Gastrocnemius medialis (tissue), 4 donors: Measurements from ENCODE around the gene MT1X. TPM values are rescaled to one million over a fixed set of nuclear protein-coding genes. Genes with fewer than 3 reads are reported as not detected.

ENCODE experiments used
- ATAC-seq, 2 donors: fragments of 150-250 bp; one replicate each; pipeline ENCODE4 v1.9.1; 2016
- DNase-seq, 2 donors: peaks; one replicate each; pipeline ENCODE4 v3.0.0-alpha.2; 2019
- H3K27ac ChIP-seq, 4 donors: fragments of 200-600 bp; sonication (generic); 1 replicate in 1 of 4; 2 replicates in 3 of 4; pipeline ENCODE4 v1.5.1; 2016 to 2018; ENCODE audit warnings: mild to moderate bottlenecking in 2 of 4, moderate library complexity in 1 of 4
- H3K27me3 ChIP-seq, 3 donors: fragments of 200-600 bp; sonication (generic) in 2 of 3; 1 replicate in 1 of 3; 2 replicates in 2 of 3; pipeline versions ENCODE4 v1.5.1 to v1.6.0; 2016 to 2019; ENCODE audit warnings: mild to moderate bottlenecking in 1 of 3, moderate library complexity in 1 of 3
- H3K36me3 ChIP-seq, 2 donors: fragments of 200-600 bp; sonication (generic) in 1 of 2; one replicate each; pipeline ENCODE4 v1.5.1; 2017 to 2018
- H3K4me1 ChIP-seq, 2 donors: fragments of 200-600 bp; sonication (generic) in 1 of 2; one replicate each; pipeline ENCODE4 v1.5.1; 2016 to 2017; ENCODE audit warnings: mild to moderate bottlenecking in 2 of 2
- H3K4me3 ChIP-seq, 4 donors: fragments of 200-600 bp; sonication (generic) in 3 of 4; 1 replicate in 1 of 4; 2 replicates in 3 of 4; pipeline ENCODE4 v1.5.1; 2016 to 2019; ENCODE audit warnings: mild to moderate bottlenecking in 2 of 4
- H3K9me3 ChIP-seq, 3 donors: fragments of 200-600 bp; sonication (generic) in 2 of 3; 1 replicate in 1 of 3; 2 replicates in 2 of 3; pipeline ENCODE4 v1.5.1; 2016 to 2019
- CTCF ChIP-seq, 5 experiments: fragments of 450-650 bp in 3 of 5; fragments of 200-600 bp in 2 of 5; sonication (generic) in 2 of 5; IDR thresholded peaks in 4 of 5; conservative IDR thresholded peaks in 1 of 5; 1 replicate in 4 of 5; 2 replicates in 1 of 5; pipeline ENCODE4 v1.5.1; 2016 to 2019; ENCODE audit warnings: antibody characterized with exemption in 5 of 5, mild to moderate bottlenecking in 3 of 5, moderate library complexity in 3 of 5
- POLR2A ChIP-seq, 2 donors: fragments of 450-650 bp; IDR thresholded peaks; one replicate each; pipeline ENCODE4 v1.6.1; 2017; ENCODE audit warnings: antibody characterized with exemption in 2 of 2, mild to moderate bottlenecking in 2 of 2, moderate library complexity in 2 of 2
- in situ Hi-C, 4 donors: fragments of 200-750 bp; cut with MboI; loops; one replicate each; pipeline versions ENCODE4 v1.15.0 to v1.8.0; 2017; ENCODE audit warnings: low sequenced_read_pairs in 4 of 4
- intact Hi-C: fragments of 100-400 bp; cut with DNase I; formaldehyde crosslinking; loops from one replicate; pipeline ENCODE4 v1.15.1; 2023; ENCODE audit warnings: low total_unique reads
- total RNA-seq, 4 donors: library from RNA; depleted of rRNA; stranded (reverse); fragments of >200 nt; gene quantifications; one replicate each; pipeline versions ENCODE4 v1.1.0 to v1.2.3, GENCODE V29; 2016

Gene MT1X
- total RNA-seq, result over 10,000 TPM in 1 of 4 donors, 1,000 to 10,000 TPM in 3; 3,871 to 10,589 (median 6,239) TPM

GRCh38 chr16:56681939-56682702 is at the start of gene MT1X:
Gene MT1X (plus strand): TSS chr16:56682470. CDS start chr16:56682541, 71 bp downstream.
- peak; percentile 28 to 29 for ATAC-seq
- H3K27ac ChIP-seq, result peak within 1 kb of the TSS; percentile 89 to 94 (median 91)
- DNase-seq, result peak; percentile 95 to 97
- intact Hi-C loops (loop anchor here (1.0 to 5.0 kb wide), 6 partner anchors 57 to 380 kb away; partner anchors contain the start of genes HERPUD1, MT1E and MT2A), in situ Hi-C loops (loop anchor here in 3 of 4 donors (5.0 to 25.0 kb wide), 2 partner anchors 75 to 270 kb away; partner anchors contain the start of gene MT2A (in 2 of the 3))
- no peaks in the 10 kb centered on the region for H3K36me3 ChIP-seq
- TF ChIP-seq POLR2A (IDR thresholded peaks at IDR 0.05), result peak in 1 of 2 donors; percentile 99
- no peak for TF ChIP-seq CTCF (IDR thresholded peaks at IDR 0.05 in 4 of 5, conservative IDR thresholded peaks at IDR 0.05 in 1 of 5)
- no peaks in the 10 kb centered on the region for H3K9me3 ChIP-seq
- peak within 1 kb of the TSS; percentile 66 to 83 (median 78) for H3K4me3 ChIP-seq
- peaks cover 45 to 46% of the 10 kb centered on the region in 2 donors for H3K4me1 ChIP-seq
- no peaks in the 10 kb centered on the region for H3K27me3 ChIP-seq

GRCh38 chr16:56632848-56633365 is 49.4 kb upstream of the MT1X start:
- peak overlapping the region; percentile 55 to 61 (median 60) for H3K4me3 ChIP-seq
- in situ Hi-C loops (no loop called here), intact Hi-C loops (no loop called here)
- peak overlapping the region; percentile 74 to 80 (median 76) for H3K27ac ChIP-seq
- no peak for DNase-seq
- H3K4me1 ChIP-seq, result peaks cover 3 to 8% of the 10 kb centered on the region in 2 donors
- ATAC-seq, result no peak
- peaks cover 0 to 6% (median under 1%) of the 10 kb centered on the region in 3 donors for H3K27me3 ChIP-seq
- H3K9me3 ChIP-seq, result no peaks in the 10 kb centered on the region
- H3K36me3 ChIP-seq, result no peaks in the 10 kb centered on the region
- TF ChIP-seq POLR2A (IDR thresholded peaks at IDR 0.05) (no peak), CTCF (IDR thresholded peaks at IDR 0.05 in 4 of 5, conservative IDR thresholded peaks at IDR 0.05 in 1 of 5) (no peak)

GRCh38 chr16:56633535-56633934 is 48.7 kb upstream of the MT1X start:
- Histone ChIP-seq H3K27me3 (peaks cover 0 to 7% (median 6%) of the 10 kb centered on the region in 3 donors), H3K4me3 (peak overlapping the region in 3 of 4 donors; percentile 59 to 61 (median 60)), H3K36me3 (no peaks in the 10 kb centered on the region), H3K9me3 (no peaks in the 10 kb centered on the region), H3K27ac (peak overlapping the region in 3 of 4 donors; percentile 74 to 76 (median 75)), H3K4me1 (peaks cover 4 to 9% of the 10 kb centered on the region in 2 donors)
- intact Hi-C loops (no loop called here), in situ Hi-C loops (no loop called here)
- DNase-seq, result no peak
- ATAC-seq, result no peak
- no peak for TF ChIP-seq POLR2A (IDR thresholded peaks at IDR 0.05)
- no peak for TF ChIP-seq CTCF (IDR thresholded peaks at IDR 0.05 in 4 of 5, conservative IDR thresholded peaks at IDR 0.05 in 1 of 5)

- no peak for ATAC-seq
- Histone ChIP-seq H3K4me3 (peak overlapping the region in 1 of 4 donors; percentile 3), H3K36me3 (no peaks in the 10 kb centered on the region), H3K4me1 (peaks cover 8 to 16% of the 10 kb centered on the region in 2 donors), H3K27me3 (peaks cover 3 to 7% (median 6%) of the 10 kb centered on the region in 3 donors), H3K9me3 (no peaks in the 10 kb centered on the region), H3K27ac (no peak overlapping the region)
- DNase-seq, result no peak
- intact Hi-C loops, result no loop called here
- TF ChIP-seq CTCF (IDR thresholded peaks at IDR 0.05 in 4 of 5, conservative IDR thresholded peaks at IDR 0.05 in 1 of 5), result no peak
- no peak for TF ChIP-seq POLR2A (IDR thresholded peaks at IDR 0.05)
- in situ Hi-C loops, result no loop called here
Observed at GRCh38 chr16:56634715-56635440, 47.4 kb upstream of the MT1X start.
